ENCODE measurements around the gene NDOR1.
A peak's percentile ranks its signal among the peaks of the same experiment; 100 is the strongest.

The NDOR1 gene

DNA sequence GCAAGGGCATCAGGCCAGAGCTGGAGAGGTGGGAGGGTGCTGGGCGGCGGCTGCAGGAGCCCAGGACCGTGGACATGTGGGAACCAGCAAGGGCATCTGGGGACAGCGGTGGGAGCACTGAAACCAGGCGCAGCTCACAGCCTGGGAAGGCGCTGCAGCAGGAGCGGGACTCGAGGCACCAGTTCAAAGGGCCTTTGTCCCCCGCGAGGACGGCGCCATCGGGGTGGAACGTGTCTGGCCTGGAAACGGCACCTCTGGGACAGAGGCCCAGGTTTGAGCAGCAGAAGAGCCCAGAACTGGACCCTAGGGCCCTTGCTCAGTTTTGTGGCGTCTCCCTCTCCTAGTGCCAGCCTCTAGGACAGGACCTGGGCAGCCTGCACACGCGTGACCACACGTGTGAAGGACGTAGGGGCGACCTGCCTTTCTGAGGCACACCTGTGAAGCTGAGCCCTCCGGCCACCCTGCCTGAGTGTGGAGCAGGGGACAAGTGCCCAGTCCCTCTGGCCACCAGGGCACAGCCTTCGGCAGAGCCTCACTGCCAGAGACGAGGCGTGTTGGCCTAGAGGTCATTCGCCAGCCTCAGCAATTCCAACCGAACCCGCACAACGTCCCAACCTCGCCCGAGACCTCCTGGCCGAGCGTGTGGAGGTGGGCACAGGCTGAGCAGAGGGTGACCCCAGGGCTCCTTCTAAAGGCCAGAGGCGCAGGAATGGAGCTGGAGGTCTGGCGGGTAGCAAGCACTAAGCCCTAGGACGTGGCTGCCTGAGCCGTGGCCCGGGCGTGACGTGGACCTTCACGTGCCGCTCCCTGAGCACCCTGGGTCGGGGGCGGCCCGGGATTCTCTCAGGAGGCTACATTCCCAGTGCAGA is 31.5 kb upstream of the NDOR1 start:
- TF ChIP-seq, protein P1, sequence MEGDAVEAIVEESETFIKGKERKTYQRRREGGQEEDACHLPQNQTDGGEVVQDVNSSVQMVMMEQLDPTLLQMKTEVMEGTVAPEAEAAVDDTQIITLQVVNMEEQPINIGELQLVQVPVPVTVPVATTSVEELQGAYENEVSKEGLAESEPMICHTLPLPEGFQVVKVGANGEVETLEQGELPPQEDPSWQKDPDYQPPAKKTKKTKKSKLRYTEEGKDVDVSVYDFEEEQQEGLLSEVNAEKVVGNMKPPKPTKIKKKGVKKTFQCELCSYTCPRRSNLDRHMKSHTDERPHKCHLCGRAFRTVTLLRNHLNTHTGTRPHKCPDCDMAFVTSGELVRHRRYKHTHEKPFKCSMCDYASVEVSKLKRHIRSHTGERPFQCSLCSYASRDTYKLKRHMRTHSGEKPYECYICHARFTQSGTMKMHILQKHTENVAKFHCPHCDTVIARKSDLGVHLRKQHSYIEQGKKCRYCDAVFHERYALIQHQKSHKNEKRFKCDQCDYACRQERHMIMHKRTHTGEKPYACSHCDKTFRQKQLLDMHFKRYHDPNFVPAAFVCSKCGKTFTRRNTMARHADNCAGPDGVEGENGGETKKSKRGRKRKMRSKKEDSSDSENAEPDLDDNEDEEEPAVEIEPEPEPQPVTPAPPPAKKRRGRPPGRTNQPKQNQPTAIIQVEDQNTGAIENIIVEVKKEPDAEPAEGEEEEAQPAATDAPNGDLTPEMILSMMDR (conservative IDR thresholded peaks at IDR 0.05; ENCODE audit: control insufficient read depth, insufficient read depth, low read depth, low read length) = no peak
- no peak for DNase-seq (ENCODE audit: low read depth)
- no peak overlapping the region for H3K4me3 ChIP-seq (ENCODE audit: control insufficient read depth, low read depth, low read length)

DNA sequence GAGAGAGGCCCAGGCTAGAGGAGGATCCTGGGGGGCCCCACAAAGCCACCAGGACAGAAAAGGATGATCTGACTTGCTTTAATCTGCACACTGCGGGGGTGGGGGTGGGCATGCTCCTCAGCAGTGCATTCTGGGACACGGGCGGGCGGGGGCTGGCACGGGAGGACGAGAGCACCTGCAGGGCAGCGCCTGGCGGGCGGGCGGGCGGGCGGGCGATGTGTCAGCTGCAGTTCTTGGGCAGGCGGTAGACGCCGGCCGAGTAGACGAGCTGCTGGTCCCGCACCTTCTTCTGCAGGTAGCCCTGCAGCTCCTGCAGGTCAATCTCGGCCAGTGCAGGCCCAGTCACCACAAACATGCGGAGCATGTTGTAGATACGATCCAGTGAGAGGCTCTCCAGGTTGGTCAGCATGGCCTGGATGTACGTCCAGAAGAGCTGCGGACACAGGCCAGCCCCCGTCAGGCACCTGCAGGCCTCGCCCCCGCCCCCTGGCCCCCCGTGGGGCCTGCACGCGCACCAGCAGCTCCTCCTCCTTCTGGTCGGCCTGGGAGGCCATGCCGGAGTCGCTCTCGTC is 30.7 kb upstream of the NDOR1 start:
- H3K4me3 ChIP-seq (ENCODE audit: control insufficient read depth, low read depth, low read length) = no peak overlapping the region
- DNase-seq (ENCODE audit: low read depth) = no peak
- TF ChIP-seq, protein P1 (conservative IDR thresholded peaks at IDR 0.05; ENCODE audit: control insufficient read depth, insufficient read depth, low read depth, low read length) = no peak

DNA sequence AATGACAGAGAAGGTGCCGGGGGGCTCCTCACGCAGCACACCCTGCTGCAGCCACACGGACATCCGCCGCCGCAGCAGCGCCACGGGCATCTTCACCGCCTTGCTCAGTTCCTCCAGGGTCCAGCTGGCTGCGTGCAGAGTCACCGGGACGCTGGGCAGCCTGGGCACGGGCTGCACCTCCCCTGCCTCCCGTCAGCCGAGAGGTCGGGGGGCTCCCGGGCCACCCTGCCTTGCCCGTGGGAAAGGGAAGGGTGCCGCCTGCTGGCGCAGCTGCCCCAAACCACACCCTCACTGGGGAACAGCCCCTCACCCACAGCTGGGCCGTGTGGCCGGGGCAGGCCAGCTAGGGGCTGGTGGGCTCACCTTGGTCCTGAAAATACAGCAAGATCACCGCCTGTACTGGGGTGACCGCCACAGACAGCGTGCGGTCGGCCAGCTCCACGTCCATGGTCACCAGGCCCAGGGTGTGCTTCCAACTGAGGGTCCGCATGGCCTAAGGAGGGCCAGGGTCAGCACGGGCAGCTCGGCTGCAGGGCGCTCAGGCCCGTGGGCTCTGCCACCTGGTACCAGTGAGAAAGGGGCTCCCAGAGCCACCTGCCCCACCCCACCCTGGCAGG is 30.0 kb upstream of the NDOR1 start:
- H3K4me3 ChIP-seq (ENCODE audit: control insufficient read depth, low read depth, low read length) = no peak overlapping the region
- TF ChIP-seq, protein P1 (conservative IDR thresholded peaks at IDR 0.05; ENCODE audit: control insufficient read depth, insufficient read depth, low read depth, low read length) = no peak
- no peak for DNase-seq (ENCODE audit: low read depth)

DNA sequence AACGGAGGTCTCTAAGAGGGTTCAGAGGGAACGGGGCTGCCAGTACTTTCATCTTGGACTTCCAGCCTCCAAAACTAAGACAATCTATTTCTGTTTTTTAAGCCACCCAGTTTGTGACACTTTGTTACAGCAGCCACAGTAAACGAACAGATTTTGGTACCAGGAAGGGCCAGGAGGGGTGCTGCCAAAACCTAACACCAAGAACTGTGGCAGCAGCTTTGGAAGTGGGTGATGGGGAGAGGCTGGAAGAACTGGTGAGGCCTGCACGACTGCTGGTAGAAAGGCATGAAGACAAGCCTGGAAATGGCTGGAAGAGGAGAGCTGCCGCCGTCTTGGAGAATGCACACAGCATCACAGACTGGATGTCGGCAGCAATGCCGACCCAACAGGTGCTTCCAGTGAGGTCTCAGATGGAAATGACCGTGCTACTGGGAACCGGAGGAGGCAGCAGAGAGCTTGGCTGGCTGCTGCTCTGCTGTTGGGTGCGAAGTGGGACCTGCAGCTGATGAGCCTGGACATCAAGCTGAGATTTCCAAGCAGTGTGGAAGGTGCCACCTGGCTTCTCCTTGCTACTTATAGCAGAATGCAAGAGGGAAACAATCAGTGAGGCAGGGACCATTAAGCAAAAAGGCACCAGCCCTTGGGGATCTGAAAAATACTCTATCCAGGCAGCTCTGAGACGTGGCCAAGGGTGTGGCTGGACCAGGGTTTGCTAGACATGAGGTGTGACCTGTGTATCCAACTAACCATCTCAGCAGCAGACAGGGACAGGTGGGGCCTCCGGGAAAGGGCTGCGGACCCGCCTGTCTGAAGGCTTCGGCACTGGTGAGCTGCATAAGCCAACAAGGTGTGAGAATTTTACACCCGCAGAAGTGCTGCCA is 29.0 kb upstream of the NDOR1 start:
- TF ChIP-seq, protein P1 (conservative IDR thresholded peaks at IDR 0.05; ENCODE audit: control insufficient read depth, insufficient read depth, low read depth, low read length) = peak; percentile 71
- peak; percentile 34 for DNase-seq (ENCODE audit: low read depth)
- no peak overlapping the region for H3K4me3 ChIP-seq (ENCODE audit: control insufficient read depth, low read depth, low read length)

DNA sequence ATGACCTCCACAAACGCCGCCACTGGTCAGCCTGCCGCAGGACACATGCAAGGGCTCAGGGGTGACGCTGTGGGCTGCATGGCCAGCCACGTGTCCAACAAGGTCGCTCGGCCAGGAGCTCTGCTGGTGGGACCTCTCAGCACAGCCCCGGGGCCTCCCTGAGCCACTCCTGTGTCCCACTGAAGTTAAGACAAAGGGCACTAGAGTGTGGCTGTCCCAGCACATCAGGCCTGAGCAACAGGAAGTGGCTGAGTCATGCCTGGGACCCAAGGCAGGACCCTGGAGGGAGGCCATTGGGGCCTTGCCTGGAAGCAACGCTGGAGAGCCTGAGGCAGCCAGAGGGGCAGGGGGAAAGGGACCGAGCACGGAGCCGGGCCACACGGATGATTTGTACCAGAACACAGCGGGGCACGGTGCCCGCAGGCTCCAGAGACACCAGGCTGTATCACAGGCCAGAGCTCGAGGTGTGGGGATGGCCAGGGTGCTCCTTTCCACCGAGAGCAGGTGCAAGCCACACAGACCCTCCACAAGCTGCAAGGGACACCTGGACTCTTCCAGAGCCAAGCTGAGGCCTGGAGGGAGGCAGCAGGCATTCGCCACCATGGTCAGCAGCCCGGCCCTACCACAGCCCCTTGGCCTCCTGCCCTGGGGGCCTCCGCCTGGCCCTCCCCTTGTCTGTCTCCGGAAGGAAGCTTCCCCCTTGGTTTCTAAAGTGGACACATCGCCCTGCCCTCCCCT is 27.1 kb upstream of the NDOR1 start:
- TF ChIP-seq, protein P1 (conservative IDR thresholded peaks at IDR 0.05; ENCODE audit: control insufficient read depth, insufficient read depth, low read depth, low read length) = no peak
- DNase-seq (ENCODE audit: low read depth) = no peak
- no peak overlapping the region for H3K4me3 ChIP-seq (ENCODE audit: control insufficient read depth, low read depth, low read length)
